Lower lobe of right lung (tissue), 2 donors: ENCODE results near the gene CHST14. TPM values are rescaled to one million over a fixed set of nuclear protein-coding genes. Genes with fewer than 3 reads are reported as not detected.
A peak's percentile ranks its signal among the peaks of the same experiment; 100 is the strongest.

Experiments
- ATAC-seq, 2 donors: fragments of 200-7000 bp; cut with Tn5 transposase; one replicate each; pipeline ENCODE4 v1.9.1; 2020 to 2022; ENCODE audit warnings: mild to moderate bottlenecking in 2 of 2, moderate library complexity in 2 of 2
- DNase-seq: peaks from one replicate; pipeline ENCODE4 v3.0.0-alpha.2; 2020
- H3K27ac ChIP-seq: fragments of 200-600 bp; one replicate; pipeline ENCODE4 v1.8.0; 2022
- H3K27me3 ChIP-seq: fragments of 200-600 bp; one replicate; pipeline ENCODE4 v1.8.0; 2022; ENCODE audit warnings: low read depth
- H3K36me3 ChIP-seq: fragments of 200-600 bp; one replicate; pipeline ENCODE4 v1.8.0; 2022; ENCODE audit warnings: mild to moderate bottlenecking
- H3K4me1 ChIP-seq: fragments of 200-600 bp; one replicate; pipeline ENCODE4 v1.8.0; 2022
- H3K4me3 ChIP-seq: fragments of 200-600 bp; one replicate; pipeline ENCODE4 v1.8.0; 2022; ENCODE audit warnings: mild to moderate bottlenecking
- H3K9me3 ChIP-seq: fragments of 200-600 bp; one replicate; pipeline ENCODE4 v1.8.0; 2022
- intact Hi-C: fragments of 100-400 bp; cut with DNase I; formaldehyde crosslinking; loops from one replicate; pipeline ENCODE4 v1.11.0; 2022
- total RNA-seq: library from RNA; stranded (reverse); fragmentation: NEBNext Ultra II Directional; extraction: Animal tissue kit (Norgen Biotek cat#: 25700); gene quantifications from one replicate; pipeline ENCODE4 v1.2.1, GENCODE V29; 2021
- TF ChIP-seq, protein P1 (sequence below): fragments of 200-600 bp; IDR thresholded peaks from one replicate; pipeline ENCODE4 v1.8.0; 2022; ENCODE audit warnings: antibody characterized with exemption, mild to moderate bottlenecking
- donor health status: DM: no; HTN: yes; CAD: no; lungs with severe emphysema.

Gene CHST14
- total RNA-seq, 1 donor from 2014 or later = 15.9 TPM

DNA sequence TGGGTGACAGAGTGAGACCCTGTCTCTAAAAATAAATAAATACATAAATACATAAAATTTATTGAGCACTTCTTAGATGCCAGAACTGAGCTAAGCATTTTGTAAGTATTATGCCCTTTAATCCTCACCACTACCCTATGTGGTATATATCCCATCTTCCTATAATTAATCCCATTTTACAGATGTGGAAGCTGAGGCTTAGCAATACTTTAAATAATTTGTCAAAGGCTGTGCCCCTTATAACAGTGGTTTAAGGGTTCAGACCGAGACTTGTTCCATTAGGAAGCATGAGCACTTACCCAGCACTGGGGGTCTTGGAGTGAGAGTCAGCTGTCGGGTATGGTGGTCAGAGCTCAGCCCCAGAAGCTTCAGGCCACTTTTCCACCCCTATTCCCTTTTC, 7.5 kb upstream of the CHST14 start:
- no peaks in the 10 kb centered on the region for H3K9me3 ChIP-seq
- peaks cover 7% of the 10 kb centered on the region for H3K4me1 ChIP-seq
- peaks cover 84% of the 10 kb centered on the region for H3K36me3 ChIP-seq
- ATAC-seq (no peak), DNase-seq (no peak)
- intact Hi-C loops = no loop called here
- no peak overlapping the region for H3K27ac ChIP-seq
- H3K4me3 ChIP-seq = no peak overlapping the region
- H3K27me3 ChIP-seq = no peaks in the 10 kb centered on the region
- TF ChIP-seq, protein P1, sequence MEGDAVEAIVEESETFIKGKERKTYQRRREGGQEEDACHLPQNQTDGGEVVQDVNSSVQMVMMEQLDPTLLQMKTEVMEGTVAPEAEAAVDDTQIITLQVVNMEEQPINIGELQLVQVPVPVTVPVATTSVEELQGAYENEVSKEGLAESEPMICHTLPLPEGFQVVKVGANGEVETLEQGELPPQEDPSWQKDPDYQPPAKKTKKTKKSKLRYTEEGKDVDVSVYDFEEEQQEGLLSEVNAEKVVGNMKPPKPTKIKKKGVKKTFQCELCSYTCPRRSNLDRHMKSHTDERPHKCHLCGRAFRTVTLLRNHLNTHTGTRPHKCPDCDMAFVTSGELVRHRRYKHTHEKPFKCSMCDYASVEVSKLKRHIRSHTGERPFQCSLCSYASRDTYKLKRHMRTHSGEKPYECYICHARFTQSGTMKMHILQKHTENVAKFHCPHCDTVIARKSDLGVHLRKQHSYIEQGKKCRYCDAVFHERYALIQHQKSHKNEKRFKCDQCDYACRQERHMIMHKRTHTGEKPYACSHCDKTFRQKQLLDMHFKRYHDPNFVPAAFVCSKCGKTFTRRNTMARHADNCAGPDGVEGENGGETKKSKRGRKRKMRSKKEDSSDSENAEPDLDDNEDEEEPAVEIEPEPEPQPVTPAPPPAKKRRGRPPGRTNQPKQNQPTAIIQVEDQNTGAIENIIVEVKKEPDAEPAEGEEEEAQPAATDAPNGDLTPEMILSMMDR = no peak

DNA sequence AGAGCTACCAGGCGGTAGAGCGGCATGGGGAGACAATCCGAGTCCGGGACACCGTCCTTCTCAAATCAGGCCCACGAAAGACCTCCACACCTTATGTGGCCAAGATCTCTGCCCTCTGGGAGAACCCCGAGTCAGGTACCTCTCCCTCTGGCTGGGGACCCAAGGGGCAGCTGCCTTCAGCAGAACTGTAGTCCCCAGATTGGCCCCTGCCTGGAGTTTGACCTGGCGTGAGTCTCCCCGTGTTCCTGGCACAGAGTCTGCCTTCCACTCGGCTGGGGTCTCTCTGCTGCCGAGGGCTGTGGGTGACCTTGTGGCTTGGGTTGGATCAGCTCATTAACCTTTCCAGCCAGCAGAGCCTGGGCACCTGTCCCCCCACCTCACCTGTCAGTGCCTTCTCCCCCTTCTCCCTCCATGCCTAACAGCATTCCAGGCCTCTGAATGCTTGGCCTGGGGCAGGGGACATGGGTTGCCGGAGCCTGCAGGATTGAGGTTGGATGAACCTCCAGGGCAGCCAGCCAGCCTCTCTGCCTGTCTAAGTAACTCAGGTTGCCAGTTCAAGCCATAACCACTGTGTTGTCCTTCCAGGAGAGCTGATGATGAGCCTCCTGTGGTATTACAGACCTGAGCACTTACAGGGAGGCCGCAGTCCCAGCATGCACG, 6.8 kb upstream of the CHST14 start:
- Histone ChIP-seq H3K36me3 (peaks cover 77% of the 10 kb centered on the region), H3K4me3 (no peak overlapping the region), H3K4me1 (peaks cover 7% of the 10 kb centered on the region), H3K27ac (no peak overlapping the region), H3K27me3 (no peaks in the 10 kb centered on the region), H3K9me3 (no peaks in the 10 kb centered on the region)
- no peak for ATAC-seq
- TF ChIP-seq, protein P1 = no peak
- intact Hi-C loops = no loop called here
- DNase-seq = no peak

DNA sequence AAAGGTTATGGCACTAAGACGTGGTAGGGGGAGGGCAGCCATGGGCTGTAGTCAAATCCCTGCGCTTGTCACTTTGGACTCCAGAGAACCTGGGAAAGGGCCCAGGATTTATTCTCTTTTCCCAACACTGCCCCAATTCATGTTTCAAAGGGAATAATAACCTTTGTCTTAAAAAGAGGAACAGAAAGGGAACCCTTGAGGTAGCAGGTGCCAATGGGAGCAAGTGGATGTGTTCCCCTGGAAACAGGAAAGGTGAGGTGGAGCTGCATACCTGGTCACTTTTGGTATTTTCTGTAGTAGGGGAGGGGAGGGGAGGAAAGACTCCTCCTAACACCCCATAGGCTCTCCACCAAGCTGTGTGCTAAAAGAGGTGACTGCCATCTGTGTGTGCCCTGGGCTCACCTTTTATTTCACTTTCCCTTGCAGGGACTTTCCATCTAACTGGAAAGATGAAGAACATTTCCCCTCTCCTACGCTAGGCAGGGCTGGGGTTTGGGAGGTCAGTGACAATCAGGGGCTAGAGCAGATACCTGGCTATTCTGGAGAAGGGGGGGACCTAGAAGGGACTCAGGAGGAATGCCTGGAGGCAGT, 6.1 kb upstream of the CHST14 start:
- Histone ChIP-seq H3K27ac (no peak overlapping the region), H3K9me3 (no peaks in the 10 kb centered on the region), H3K4me3 (no peak overlapping the region), H3K4me1 (peaks cover 11% of the 10 kb centered on the region), H3K27me3 (no peaks in the 10 kb centered on the region), H3K36me3 (peaks cover 70% of the 10 kb centered on the region)
- TF ChIP-seq, protein P1 = no peak
- ATAC-seq (peak; percentile 32 to 64), DNase-seq (no peak)
- intact Hi-C loops = no loop called here

DNA sequence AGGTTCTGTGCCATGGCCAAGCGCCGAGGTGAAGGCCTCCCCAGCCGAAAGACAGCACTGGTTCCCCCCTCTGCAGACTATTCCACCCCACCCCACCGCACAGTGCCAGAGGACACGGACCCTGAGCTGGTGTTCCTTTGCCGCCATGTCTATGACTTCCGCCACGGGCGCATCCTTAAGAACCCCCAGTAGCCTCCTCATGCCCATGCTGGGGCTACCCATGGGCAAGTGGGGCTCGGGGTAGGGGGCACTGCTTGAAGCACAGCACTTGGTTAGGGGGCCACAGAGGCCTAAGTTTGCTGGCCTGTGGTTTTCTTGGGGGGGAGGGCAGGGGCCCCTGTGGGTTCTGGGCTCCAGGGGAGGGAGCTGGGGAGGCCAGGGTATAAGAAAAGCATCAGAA, 4.8 kb upstream of the CHST14 start:
- ATAC-seq = no peak

DNA sequence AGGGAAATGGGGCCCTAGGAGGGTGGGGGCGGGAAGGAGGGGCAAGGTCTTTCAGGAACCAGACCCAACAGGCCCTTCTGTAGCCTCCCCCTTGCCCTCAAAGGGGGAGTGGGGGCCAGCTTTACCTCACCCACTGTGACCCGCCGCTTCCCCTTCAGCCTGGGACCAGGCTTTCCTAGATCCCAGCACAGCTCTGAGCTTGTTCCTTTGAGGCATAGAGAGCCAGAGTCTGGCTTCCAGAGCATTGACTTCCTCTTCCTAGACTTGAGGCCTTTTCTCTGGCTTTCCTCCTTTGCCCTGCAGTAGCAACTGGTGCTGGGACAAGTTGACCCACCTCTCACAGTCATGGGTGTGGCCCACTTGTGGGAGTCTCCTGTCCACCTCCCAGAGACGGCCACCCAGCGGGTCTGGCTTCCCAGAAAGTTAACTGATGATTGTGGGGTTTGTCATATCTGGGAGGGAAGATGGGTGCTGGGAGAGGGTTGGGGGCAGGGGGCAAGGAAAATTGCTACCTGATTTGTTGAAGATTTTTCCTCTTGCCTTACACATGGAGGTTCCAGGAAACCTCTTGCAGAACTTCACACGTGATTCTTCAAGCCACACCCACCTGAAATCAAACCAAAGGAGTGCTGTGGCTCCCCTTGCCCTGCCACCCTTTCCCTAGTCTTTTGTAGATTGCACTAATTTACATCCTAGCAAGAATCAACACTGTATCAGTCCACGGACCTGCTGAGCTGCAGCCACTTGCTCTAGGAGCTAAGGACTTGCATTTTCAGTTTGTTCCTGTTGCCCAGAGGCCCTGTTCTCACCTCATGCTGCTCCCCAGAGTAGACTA, 4.1 kb upstream of the CHST14 start:
- peaks cover 53% of the 10 kb centered on the region for H3K36me3 ChIP-seq
- DNase-seq = no peak
- peak overlapping the region; percentile 28 for H3K27ac ChIP-seq

More for the DNA sequence above, 4.8 kb upstream of the CHST14 start:
- Histone ChIP-seq H3K27me3 (no peaks in the 10 kb centered on the region), H3K4me3 (no peak overlapping the region), H3K36me3 (peaks cover 60% of the 10 kb centered on the region), H3K4me1 (peaks cover 19% of the 10 kb centered on the region), H3K9me3 (no peaks in the 10 kb centered on the region), H3K27ac (peak overlapping the region; percentile 28)
- intact Hi-C loops = no loop called here
- DNase-seq = no peak
- TF ChIP-seq, protein P1 = no peak

More for the DNA sequence above, 4.1 kb upstream of the CHST14 start:
- no peak for ATAC-seq
- H3K27me3 ChIP-seq = no peaks in the 10 kb centered on the region
- H3K4me1 ChIP-seq = peaks cover 20% of the 10 kb centered on the region
- intact Hi-C loops = no loop called here
- no peaks in the 10 kb centered on the region for H3K9me3 ChIP-seq
- H3K4me3 ChIP-seq = no peak overlapping the region
- TF ChIP-seq, protein P1 = no peak
